DMS153 (cell line): ENCODE data around the gene PNPLA7.
"Not testable (repeated sequence)": the region's sequence is repeated elsewhere in the genome, so short reads cannot be mapped to it uniquely, and the experiment has no call there.

Experiments
- DNase-seq: peaks from one replicate; lab custom pipeline; 2025; lab: John Stamatoyannopoulos, UW

The PNPLA7 gene

GRCh38 chr9:137450539-137451222 lies 99.5 kb downstream of the PNPLA7 start:
- DNase-seq: not testable (repeated sequence)

GRCh38 chr9:137449931-137450538 lies 100.2 kb downstream of the PNPLA7 start:
- DNase-seq: no peak

- DNase-seq: no peak
These were observed 100.9 kb downstream of the PNPLA7 start for GRCh38 chr9:137449081-137449844.

DNA sequence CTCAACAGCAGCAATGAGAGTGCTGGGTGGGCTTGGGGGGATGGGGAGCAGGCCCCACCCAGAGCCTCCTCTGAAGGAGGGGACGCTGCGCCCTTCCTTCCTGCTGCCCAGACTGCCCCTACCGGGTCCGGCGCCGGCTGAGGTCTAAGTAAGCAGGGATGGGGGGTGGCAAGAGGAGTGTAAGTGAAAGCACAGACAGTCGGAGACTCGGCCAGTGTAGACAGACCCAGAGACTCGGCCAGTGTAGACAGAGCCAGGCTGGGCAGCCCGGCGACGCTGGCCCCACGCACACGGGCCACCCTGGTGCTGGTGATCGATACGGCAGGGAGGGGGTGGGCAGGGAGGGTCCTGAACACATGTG lies 101.6 kb downstream of the PNPLA7 start:
- DNase-seq: no peak

DNA sequence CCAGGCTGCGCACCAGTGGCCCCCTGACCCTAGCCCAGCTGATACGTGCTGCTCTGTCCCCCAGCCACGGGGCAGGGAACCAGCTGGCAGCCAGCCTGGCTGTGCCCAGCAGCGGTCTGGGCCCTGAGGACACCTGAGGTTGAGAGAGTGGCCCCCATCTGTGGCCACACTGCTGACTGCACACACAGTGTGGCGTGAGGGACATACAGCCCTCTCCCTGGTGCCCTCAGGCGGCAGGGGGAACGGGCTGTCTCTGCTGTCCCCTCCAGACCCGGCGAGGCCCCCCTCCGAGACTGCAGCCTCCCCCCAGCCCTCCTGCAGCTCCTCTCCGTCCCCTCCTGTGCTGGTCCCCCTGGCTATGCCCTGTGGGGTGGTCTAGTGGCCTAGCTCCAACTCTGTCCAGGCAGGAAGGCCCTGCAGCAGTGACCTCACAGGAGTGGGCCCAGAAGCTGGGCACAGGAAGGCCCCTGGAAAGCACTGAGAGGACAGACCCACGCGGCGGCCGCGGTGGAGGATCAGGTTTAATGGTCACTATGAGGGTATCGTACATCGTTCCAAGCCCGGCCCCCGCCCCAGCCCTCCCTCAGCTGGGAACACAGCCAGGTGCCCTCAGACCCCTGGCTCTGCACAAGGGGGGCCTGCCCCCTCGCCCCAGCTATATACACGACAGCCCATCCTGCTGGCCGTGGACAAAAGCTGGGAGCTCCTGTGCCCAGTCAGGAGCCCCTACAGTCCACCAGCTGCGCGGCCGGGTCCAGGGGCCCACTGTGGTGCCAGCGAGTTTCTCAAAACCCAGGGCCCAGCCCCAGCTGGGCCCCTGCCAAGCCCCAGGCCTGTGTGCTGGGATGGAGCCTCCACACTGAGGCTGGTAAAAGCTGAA lies 102.2 kb downstream of the PNPLA7 start:
- no peak for DNase-seq

DNA sequence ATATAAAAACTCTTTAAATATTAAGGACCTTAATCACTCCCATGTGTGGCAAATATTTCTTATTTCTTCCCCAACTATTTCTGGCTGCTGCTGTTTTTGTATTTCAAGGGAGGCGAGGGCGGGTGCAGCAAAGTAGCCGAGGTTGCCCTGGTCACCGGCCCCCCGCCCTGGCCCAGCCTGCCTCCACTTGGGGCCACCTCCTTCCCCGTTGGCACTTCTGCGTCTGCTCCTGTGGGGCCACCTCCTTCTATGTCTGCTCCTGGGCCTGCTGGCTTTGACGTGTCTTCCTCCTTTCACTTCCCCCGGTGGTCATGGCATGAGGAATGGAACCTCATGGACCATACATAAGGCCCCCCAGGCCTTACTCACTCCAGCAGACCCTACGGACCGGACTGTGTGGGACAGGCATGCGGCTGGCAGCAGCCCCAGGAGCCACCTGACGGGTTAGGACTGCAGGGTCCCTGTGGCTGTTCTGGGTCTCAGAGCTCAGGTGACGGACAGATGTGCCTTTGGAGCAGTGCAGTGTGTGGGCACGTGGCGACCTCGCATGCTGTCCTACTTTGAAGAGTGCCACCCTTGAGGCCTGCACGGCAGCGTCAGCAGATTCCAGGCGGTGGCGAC lies 103.2 kb downstream of the PNPLA7 start:
- DNase-seq: no peak

- DNase-seq: no peak
These were observed 104.2 kb downstream of the PNPLA7 start for GRCh38 chr9:137445930-137446431.

GRCh38 chr9:137445275-137445807 lies 104.9 kb downstream of the PNPLA7 start:
- DNase-seq: peak; percentile 38

DNA sequence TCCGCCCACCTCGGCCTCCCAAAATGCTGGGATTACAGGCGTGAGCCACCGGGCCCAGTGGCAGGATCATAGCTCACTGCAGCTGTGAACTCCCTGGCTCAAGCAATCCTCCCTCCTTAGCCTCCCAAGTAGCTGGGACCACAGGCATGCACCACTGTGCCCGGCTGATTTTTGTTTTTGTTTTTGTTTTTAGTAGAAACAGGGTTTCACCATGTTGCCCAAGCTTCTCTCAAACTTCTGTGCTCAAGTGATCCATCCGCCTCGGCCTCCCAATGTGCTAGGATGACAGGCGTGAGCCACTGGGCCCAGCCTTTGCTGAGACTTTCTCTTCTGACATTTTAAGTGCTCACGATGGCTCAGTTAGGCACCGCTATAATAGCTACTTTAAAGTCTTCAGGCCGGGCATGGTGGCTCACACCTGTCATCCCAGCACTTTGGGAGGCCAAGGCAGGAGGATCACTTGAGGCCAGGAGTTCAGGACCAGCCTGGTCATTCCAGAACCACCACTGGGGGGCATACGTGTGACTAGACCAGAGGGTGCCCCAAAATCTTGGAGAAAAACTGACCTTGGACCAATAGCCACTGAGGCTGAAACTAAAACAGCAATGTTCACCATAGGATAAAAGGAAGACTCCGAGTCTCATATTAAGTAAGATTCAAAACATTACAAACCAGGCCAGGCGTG lies 106.0 kb downstream of the PNPLA7 start:
- DNase-seq: no peak

DNA sequence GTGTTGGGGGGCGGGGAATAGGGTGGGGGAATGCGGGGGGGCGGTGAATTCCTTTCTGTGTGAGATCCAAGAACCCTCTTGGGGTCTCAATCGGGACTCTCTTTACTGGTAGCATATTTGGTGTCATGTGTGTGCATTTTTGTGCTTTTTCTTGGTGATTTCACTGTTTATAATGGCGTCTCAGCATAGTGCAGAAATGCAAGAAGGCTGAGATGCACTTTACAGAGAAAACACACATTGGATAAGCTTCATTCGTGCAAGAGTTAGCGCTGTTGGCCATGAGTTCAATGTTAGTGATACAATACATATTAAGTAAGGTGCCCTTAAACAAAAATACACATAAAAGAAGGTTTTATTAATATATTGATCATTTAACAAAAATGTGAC lies 108.3 kb downstream of the PNPLA7 start:
- DNase-seq: no peak

DNA sequence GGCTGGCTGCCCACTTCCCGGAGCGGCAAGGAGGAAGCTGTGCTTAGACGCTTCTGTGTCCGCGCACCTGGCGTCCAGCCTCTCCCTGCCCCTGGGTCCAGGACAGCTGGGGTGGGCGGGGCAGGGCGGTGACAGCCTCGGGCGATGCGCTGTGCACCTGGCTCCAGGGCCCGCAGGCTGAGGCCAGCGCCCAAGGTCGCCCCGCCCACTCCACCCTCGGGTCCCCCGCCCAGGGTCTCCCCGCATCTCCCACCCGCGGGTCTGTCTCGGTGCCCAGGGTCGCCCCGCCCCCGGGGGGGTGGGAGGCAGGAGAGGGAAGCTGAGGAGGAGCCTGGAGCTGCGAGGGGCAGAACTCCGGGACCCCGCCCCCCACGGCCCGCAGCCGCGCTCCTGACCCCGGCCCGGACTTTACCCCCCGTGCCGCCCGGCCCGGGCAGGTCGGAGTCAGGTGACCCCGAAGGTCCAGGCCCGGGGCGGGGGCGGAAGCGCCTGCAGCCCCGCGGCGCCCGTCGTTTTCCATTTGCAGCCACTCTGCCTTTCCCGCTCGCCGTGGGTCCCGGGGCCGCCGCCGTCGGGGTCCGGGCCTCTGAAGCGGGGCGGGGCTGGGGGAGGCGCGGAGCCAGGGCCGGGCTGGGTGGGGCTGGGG lies 108.8 kb downstream of the PNPLA7 start, which contains the start of gene ENTPD8:
ENTPD8 (minus strand) TSS at position 69 of the 646 bp plus-strand sequence. CDS start 3,072 bp downstream, outside the sequence.
- DNase-seq: peak; percentile 76

GRCh38 chr9:137439158-137439714 lies 111.0 kb downstream of the PNPLA7 start:
- DNase-seq: no peak

GRCh38 chr9:137438591-137439157 lies 111.5 kb downstream of the PNPLA7 start:
- DNase-seq: no peak

DNA sequence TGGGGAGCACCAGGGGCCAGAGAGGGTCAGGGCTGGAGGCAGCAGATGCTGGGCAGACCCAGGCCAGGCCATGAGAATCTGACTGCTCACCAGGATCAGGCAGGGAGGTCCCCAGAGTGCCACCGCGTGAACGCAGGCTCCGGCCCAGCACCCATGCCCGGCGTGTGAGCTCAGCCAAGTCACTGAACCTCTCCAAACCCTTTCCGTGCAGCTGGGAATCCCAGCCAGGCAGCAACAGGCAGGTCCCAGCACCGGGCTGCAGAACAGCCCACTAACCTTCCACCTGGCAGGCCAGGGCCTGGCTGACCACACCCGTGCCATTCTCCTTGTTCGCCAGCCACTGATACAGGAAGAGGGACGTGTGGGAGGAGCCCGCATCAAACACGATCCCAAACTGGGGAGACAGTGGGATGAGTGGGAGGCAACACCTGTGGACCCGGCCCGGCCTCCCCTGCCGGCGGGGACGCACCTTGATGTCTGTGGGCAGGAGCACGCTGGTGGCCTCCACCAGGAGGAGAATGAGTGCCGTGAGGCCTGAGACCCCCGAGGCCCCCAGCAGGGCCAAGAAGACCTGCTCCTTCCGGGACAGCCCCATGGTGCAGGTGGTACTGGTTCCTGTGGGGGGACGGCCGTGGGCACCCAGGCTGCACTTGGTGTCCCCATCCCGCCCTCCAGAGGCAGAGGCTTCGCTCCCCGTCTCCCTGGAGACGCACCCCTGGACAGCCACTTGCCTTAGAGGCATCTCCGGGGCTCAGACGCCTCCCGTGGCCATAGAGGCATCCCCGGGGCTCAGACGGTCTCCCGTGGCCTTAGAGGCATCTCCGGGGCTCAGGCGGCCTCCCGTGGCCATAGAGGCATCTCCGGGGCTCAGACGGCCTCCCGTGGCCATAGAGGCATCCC lies 112.3 kb downstream of the PNPLA7 start:
- DNase-seq: no peak

- DNase-seq: no peak
These were observed 113.2 kb downstream of the PNPLA7 start for GRCh38 chr9:137436761-137437600.

- no peak for DNase-seq
These were observed 114.0 kb downstream of the PNPLA7 start for GRCh38 chr9:137435980-137436760.
